Measurements from ENCODE around the gene CDX1.
A peak's percentile ranks its signal among the peaks of the same experiment; 100 is the strongest.

CDX1 gene

GRCh38 chr5:150158170-150158949 lies 8.2 kb upstream of the CDX1 start:
- DNase-seq (ENCODE audit: low read depth): peak; percentile 59
- no peak overlapping the region for H3K4me3 ChIP-seq (ENCODE audit: low read depth, low read length)
- TF ChIP-seq, protein P1, sequence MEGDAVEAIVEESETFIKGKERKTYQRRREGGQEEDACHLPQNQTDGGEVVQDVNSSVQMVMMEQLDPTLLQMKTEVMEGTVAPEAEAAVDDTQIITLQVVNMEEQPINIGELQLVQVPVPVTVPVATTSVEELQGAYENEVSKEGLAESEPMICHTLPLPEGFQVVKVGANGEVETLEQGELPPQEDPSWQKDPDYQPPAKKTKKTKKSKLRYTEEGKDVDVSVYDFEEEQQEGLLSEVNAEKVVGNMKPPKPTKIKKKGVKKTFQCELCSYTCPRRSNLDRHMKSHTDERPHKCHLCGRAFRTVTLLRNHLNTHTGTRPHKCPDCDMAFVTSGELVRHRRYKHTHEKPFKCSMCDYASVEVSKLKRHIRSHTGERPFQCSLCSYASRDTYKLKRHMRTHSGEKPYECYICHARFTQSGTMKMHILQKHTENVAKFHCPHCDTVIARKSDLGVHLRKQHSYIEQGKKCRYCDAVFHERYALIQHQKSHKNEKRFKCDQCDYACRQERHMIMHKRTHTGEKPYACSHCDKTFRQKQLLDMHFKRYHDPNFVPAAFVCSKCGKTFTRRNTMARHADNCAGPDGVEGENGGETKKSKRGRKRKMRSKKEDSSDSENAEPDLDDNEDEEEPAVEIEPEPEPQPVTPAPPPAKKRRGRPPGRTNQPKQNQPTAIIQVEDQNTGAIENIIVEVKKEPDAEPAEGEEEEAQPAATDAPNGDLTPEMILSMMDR (conservative IDR thresholded peaks at IDR 0.05; ENCODE audit: low read depth, low read length): no peak

DNA sequence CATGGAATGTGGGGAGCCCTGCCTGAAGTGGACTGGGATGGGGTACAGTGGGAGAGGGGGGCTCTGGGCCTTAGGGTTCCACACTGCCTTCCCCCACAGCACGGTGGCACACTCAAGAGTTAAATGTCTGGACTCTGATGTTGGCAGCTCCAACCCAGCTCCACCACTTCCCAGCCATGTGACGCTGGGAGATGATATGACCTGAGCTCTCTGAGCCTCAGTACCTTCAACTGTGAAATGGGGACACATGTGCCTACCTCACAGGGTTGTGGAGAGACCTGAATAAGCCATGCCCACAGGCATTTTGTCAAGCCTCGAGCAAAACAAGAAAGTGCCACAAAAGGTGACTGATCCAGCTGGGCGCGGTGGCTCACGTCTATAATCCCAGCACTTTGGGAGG lies 7.5 kb upstream of the CDX1 start:
- no peak overlapping the region for H3K4me3 ChIP-seq (ENCODE audit: low read depth, low read length)
- no peak for DNase-seq (ENCODE audit: low read depth)
- TF ChIP-seq, protein P1 (conservative IDR thresholded peaks at IDR 0.05; ENCODE audit: low read depth, low read length): no peak

- DNase-seq (ENCODE audit: low read depth): peak; percentile 83
- TF ChIP-seq, protein P1 (conservative IDR thresholded peaks at IDR 0.05; ENCODE audit: low read depth, low read length): no peak
Observed at GRCh38 chr5:150159741-150160179, 6.8 kb upstream of the CDX1 start.

GRCh38 chr5:150160448-150161081 lies 6.0 kb upstream of the CDX1 start:
- TF ChIP-seq, protein P1 (conservative IDR thresholded peaks at IDR 0.05; ENCODE audit: low read depth, low read length): no peak
- DNase-seq (ENCODE audit: low read depth): no peak
- H3K4me3 ChIP-seq (ENCODE audit: low read depth, low read length): no peak overlapping the region

More at GRCh38 chr5:150159741-150160179, 6.8 kb upstream of the CDX1 start:
- H3K4me3 ChIP-seq (ENCODE audit: low read depth, low read length): no peak overlapping the region

GRCh38 chr5:150161242-150162141 lies 5.1 kb upstream of the CDX1 start:
- H3K4me3 ChIP-seq (ENCODE audit: low read depth, low read length): no peak overlapping the region
- peak; percentile 83 for DNase-seq (ENCODE audit: low read depth)
- TF ChIP-seq, protein P1 (conservative IDR thresholded peaks at IDR 0.05; ENCODE audit: low read depth, low read length): peak; percentile 97

DNA sequence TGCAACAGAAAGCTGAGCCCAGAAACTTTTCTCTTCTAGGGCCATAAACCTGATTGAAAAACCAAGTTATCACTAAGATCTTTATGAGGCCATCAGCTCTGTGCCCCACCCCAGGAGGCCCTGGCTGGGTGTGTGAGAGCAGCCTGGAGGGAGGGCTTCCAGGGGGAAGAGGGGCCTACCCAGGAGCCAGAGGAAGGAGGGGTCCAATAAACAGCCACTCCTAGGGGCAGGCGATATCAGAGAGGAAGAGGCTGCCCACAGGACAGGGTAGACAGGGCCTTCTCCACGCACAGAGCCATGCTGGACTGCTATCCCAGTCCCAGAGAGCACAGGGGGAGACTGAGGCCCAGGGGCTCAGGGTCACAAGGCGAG lies 4.5 kb upstream of the CDX1 start:
- TF ChIP-seq, protein P1 (conservative IDR thresholded peaks at IDR 0.05; ENCODE audit: low read depth, low read length): no peak
- no peak overlapping the region for H3K4me3 ChIP-seq (ENCODE audit: low read depth, low read length)

More for the DNA sequence above, 4.5 kb upstream of the CDX1 start:
- no peak for DNase-seq (ENCODE audit: low read depth)
